HG03521 (cell line): ENCODE measurements around the gene ATP9B.
A peak's percentile ranks its signal among the peaks of the same experiment; 100 is the strongest.

Experiments
- ATAC-seq: cut with Tn5 transposase; IDR thresholded peaks from one replicate; pipeline ENCODE4 v1.9.1; 2021; ENCODE audit warnings: mild to moderate bottlenecking, moderate library complexity; ENCODE audit not compliant: unreplicated experiment

The ATP9B gene

DNA sequence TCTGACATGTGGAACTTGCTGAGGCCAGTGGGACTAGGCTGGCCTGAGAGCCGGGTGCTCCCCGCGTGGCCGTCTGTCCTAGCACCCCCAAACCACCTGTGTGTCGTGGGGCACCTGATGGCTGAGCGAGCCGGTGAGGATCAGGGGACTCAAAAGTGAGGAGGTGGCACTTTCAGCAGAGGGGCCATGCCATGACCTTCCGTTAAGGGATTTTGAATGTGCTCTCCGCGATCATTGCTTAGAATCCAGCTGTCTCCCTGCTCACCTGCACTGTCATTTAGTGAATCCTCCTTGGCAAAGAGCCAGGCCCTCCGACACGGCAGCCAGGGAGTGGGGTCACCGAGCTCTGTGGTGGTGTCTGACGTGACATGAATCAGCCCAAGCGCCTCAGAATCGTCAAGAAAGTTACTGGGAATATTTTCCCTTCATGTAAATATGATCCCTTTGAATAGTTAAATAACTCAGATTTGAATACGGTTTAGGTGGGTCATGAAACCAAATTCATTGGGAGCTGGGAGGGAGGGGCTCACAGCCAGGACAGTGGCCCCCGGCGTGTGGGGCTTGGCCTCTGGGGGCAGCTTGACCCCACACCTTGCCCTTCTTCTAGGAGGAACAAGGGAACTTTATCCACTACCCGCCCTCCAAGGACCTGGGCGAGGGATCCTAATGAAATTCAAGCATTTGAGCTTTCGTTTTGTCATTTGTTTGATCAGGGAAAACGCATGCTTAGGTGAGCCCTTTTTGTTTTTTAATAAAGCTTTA is 336.0 kb downstream of the ATP9B start:
- ATAC-seq, result no peak

DNA sequence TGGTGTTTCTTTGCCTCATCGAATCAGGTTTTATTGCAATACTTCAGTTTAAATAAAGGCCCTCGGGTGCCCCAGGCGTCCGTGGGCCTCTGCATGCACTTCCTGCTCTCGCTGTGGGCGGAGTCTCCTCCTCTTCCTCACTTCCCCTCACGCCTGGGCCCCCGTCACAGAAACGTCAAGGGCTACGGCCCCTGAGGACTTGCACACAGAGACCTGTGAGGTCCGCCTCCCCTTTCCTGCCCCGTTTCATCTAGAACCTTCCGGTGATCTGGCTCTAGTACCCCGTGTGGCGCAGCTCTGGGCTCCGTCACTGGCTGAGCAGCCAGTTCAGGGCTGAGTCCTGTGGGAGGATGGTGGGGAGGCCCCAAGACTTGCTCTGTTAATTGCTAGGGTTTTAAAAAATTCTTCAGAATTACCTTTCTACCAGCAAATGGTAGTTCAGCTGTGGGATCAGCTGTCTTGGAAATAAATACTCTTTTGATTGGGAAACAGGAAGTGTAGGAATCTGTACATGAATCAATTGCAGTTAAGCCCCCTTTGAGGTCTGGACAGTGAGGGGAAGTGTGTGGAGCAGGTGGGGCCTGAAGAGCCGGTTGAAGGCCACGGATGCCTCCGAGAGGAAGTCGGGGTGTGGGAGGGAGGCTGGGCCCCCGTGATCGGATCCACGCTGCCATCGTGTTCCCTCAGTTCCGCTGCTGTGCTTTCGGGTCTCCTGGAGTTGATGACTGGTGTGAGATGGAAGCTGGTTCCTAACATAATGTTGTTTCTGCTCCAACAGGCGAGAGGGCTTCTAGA is 336.8 kb downstream of the ATP9B start:
- peak; percentile 73 for ATAC-seq

DNA sequence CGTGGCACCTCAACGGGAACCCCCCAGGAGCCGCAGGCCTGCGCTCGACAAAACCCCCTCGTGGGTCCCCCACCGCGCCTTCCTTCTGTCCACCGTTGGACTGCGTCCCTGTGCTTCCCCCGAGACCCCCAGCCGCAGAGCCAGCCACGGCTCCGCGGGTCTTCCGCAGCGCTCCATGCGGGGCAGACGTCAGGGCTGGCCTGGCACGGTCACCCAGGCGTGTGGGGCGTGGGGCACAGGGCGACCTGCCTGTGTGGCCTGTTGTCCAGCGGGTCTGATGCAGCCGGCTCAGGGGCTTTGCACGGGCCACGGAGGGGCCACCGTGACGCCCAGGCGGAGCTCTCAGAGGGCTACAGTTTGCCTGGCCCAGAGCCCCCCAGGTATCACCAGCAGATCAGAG is 337.5 kb downstream of the ATP9B start:
- no peak for ATAC-seq

DNA sequence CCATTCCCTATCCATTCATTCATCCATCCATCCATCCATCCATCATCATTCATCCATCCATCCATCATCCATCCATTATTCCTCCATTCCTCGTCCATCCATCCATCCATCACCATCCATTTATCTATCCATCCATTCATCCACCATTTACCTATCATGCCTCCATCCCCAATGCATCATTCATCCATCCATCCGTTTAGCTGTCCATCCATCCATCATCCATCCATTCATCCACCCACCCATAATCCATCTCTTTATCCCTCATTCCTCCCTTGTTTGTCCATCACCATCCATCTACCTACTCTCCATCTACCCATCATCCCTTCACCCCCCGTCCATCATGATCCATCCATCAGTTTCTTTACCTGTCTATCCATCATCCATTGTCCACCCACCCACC is 340.1 kb downstream of the ATP9B start:
- ATAC-seq, result no peak

DNA sequence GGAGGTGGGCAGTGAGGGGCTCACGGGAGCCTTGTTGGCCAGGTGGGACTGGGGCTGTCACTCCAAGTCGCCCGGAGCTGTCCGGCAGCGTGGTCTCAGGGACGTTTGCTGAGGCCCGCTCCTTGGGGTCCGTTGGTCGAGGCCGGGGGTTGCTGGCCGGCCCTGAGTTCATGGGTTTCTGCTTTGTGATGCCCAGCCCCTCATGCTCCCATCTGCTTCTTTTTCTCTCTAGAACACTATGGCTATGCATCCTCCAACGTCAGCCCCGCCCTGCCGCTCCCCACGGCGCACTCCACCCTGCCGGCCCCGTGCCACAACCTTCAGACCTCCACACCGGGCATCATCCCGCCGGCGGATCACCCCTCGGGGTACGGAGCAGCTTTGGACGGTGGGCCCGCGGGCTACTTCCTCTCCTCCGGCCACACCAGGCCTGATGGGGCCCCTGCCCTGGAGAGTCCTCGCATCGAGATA is 341.0 kb downstream of the ATP9B start:
- ATAC-seq, result no peak

DNA sequence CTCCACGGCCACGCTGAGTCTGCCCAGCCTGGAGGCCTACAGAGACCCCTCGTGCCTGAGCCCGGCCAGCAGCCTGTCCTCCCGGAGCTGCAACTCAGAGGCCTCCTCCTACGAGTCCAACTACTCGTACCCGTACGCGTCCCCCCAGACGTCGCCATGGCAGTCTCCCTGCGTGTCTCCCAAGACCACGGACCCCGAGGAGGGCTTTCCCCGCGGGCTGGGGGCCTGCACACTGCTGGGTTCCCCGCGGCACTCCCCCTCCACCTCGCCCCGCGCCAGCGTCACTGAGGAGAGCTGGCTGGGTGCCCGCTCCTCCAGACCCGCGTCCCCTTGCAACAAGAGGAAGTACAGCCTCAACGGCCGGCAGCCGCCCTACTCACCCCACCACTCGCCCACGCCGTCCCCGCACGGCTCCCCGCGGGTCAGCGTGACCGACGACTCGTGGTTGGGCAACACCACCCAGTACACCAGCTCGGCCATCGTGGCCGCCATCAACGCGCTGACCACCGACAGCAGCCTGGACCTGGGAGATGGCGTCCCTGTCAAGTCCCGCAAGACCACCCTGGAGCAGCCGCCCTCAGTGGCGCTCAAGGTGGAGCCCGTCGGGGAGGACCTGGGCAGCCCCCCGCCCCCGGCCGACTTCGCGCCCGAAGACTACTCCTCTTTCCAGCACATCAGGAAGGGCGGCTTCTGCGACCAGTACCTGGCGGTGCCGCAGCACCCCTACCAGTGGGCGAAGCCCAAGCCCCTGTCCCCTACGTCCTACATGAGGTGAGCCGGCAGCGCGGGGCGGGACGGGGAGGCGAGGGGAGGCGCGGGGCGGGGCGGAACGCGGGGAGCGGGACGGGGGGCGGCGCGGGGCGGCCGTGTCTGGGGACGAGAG is 341.8 kb downstream of the ATP9B start:
- no peak for ATAC-seq

DNA sequence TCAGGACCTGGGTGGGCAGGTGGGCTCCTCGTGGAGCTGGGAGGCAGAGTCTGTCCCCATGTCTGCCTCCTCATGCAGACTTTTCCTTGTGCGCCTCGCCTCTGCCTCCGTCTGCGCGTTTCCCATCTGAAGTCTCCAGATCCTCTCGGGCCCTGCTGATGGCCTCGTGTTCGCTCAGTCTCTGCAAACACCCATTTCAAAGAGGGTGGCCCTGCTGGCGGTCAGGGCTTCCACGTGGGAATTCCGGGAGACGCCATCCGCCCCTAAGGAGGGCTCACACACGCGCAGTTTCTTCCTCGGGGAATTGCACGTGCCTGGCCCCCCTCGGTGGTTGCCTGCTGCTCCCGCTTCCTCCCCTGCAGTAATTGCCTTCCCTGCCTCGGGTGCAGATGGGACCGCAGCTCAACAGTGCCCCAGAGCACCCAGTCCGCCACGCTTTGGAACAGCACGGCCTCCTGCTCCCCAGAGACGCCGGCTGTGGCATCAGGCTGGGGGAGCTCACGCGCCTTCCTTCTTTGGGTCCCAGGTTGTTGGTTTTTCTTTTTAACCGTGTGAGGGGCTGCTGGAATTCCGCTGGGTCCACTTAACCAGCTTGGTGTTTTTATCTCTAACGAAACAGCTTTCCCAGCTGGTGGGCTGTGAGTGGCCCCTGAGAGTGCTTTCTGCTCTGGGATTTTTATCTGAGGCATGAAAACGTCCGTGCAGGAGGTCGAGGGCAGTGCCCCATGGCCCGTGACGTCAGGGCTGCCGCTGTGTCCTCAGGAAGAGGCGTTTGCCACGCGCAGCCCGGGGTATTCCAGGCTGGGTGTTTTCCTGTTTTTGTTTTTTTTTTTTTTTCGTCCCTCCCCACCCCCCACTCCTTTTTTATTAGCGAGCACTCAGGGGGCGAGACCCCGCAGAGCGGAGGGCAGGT is 342.7 kb downstream of the ATP9B start:
- no peak for ATAC-seq

DNA sequence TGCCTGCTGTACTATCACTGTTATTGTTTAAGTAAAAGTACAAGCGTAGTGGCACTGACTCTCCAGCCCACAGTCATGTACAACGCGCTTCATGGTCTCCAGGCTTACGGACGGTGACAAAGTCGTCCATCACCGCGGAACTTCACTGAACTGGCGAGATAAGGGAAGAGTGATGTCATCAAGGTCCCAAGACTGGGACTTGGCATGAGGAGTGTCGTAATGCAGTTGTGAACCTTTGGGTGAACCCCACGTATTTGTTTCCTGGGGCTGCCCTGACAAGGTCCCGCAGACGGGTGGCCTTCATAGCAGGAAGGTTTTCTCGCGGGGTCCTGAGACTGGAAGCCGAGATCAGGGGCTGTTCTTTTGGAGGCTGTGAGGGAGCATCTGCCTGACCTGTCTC is 343.8 kb downstream of the ATP9B start:
- no peak for ATAC-seq

DNA sequence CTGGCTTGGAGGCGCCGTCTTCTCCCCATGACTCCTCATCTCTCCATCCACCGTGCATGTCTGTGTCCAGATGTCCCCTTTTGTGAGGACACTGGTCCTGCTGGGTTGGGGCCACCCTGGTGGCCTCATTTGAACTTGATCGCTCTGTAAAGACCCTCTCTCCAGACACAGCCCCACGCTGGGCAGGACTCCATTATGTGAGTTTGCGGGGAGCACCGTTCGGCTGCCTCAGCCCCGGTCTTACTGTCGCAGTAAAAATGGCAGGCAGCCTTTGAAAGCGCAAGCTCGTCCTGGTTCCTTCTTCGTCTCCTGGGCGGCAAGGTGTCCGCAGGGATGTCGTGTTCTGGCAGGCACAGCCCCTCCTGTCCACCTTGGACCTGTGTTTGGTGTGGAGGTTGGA is 344.2 kb downstream of the ATP9B start:
- ATAC-seq, result no peak

DNA sequence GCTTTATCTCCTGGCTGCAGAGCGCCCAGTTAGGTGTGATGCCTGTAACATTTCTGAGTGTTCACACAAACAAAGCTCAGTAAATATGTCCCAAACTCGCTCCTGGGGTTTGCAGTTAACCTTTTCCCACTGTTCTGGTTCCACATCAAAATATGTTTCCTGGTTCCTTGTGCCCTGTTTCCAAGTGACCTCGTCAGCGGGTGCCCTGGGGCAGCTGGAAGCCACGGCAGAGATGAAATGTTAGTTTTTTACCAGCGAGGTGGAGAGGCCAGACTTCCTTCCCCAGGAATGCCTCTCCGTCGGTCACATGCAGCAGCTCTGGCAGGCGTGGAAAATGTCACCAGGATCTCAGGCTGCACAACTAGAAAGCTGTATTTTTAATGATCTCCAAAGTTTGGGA is 344.7 kb downstream of the ATP9B start:
- ATAC-seq, result no peak

DNA sequence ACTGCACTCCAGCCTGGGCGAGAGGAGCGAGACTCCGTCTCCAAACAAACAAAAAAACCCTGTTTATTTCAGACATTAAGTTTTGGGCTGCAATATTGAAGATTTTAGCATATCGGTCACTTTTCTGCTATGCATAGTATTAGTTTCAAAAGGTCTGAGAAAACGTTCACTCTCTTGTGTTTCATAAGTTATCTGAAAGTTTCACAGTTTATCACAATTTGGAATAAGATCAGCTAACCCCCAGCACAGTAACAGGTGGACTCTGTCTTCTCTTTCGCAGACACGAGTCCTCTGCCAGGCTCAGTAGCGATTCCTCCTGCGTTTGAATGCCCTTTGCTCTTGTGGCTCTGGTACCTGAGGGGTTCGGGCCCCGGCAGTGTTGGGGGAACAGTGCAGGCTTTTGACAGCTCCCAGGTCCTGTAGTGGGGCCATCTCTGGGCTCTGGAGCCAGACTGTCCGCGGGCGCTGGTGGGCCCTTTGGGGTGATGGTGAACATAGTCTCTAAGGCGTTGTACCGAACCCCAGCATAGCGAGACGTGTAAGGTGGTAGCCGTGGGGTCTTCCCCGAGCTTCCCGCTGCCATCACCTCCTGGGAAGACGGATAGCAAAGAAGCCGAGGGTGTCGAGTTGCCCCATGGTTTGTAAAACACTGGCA is 347.0 kb downstream of the ATP9B start:
- no peak for ATAC-seq

DNA sequence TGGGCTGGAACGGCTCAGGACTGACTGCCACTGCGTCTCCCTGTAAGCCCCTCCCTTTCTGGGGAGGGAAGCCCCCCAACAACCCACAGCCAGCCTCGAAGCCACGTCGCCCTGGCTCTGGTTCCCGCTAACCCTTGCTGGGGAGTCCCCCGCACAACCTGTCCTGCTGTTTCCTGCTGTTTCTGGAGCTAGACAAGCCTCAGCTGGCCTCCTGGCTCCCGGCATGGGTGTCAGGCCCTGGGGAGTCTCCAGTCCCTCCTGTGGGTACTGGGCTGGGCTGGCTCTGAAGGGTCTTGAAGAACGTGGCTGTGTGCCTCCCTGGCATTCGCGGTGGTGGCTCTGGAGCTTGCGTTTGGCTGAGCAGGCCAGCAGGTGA is 347.5 kb downstream of the ATP9B start:
- no peak for ATAC-seq

DNA sequence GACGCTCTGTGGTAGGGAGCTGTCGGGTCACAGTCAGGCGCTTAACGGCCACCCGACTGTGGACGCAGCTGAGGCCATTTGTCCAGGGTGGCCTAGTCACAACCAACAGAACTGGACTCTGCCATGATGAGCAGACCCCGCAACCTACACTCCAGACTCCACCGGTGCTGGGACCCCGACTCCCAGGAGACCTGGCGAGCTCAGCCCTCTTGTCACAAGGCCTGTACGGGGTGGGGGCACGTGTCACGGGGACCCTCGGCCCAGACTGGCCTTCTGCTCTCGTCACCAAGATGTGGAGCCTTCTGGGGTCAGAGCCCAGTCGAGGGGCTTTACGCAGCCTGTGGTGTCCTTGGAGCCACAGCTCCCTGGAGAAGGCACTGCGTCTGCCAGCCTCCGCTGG is 349.0 kb downstream of the ATP9B start:
- ATAC-seq, result no peak

DNA sequence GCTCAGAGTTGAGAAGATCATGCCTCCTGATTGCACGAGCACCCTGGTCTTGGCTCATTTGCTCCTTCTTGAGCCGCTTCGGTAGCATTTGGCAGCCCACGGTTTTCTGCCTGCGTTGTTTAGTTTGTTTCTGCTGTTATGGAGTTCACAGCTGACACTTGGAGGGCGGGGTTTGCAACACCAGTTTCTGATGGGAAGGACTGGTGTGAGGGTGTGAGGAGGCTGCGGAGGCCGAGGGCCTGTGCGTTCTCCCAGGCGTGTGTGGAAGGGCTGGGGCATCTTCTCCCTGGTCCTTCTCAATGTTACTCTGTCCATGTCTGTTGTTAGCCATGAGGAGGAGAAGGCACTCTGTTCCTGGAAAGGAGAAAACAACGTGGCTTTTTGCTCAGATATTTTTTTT is 349.4 kb downstream of the ATP9B start:
- no peak for ATAC-seq

DNA sequence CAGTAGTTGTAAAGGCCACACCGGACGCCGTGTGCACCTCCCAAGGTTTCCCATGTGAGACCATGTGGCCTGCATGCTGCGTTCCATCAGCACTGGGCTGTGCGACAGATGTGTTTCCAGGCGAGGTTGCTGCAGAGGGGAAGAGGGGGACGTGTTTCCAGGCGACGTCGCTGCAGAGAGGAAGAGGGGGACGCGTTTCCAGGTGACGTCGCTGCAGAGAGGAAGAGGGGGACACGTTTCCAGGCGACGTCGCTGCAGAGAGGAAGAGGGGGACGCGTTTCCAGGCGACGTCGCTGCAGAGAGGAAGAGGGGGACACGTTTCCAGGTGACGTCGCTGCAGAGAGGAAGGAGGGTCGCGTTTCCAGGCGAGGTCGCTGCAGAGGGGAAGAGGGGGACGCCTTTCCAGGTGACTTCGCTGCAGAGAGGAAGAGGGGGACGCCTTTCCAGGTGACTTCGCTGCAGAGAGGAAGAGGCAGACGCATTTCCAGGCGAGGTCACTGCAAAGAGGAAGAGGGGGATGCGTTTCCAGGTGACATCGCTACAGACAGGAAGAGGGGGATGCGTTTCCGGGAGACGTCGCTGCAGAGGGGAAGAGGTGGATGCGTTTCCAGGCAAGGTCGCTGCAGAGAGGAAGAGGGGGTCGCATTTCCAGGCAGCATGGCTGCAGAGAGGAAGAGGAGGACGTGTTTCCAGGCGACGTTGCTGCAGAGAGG is 351.0 kb downstream of the ATP9B start:
- no peak for ATAC-seq

DNA sequence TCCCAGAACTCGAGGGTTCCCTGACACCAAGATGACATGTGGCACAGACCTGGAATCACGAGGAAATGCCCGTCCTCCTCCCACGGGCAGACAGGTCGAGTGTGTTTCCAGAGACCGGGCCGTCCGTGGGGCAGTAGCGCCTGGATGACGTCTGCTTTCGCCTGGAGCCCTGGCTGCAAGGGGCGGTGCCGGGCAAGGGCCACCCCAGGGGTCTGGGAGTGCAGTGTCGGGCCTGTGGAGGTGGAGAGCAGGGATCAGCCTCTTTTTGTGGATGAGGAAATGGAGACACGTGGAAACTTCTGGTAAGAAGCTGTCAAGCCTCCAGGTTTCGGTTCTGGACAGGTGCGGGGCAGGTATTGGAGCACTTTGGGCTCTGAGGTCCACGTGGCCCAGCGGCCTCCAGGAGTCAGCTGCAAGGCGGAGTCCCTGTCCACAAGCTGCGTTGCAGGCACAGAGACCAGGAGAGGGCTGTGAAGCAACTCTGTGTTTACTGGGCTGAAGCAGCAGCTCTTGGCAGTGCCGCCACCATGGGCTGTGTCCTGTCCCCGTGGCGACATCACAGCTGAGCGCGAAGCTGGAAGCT is 352.2 kb downstream of the ATP9B start:
- ATAC-seq, result no peak

DNA sequence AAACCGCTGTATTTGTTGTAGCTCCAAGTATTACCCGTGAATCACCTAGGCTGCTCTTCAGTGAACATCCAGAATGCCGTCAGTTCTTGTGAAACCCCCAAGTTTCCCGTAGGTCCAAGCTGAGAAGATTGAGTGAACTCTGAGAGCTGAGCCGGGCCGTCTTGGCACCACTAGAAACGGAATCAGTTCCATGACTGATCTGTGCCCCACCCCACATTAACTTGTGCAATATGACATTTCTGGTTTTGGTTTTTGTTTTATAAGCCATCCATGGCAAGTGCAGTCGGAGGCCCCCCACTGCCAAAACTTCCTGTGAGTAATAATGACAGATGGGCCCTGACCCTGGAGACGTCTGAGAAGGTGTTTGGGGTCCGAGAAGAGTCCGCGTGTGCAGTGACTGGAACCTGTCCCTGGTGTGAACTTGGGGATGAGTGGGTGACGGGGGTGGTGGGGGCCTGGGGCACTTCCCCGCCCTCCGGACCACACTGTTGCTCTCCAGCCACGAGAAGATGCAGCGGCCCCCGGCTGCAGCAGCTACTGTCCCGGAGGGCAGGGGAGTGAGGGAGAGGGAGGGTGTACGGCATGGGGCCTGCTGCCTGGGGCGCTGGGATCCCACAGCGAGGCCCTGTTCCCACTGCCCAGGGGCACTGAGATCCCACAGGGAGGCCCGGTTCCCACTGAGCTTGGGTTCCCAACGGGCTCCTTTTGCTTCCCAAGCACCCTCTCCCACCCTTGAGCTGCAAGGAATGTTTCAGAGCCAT is 353.0 kb downstream of the ATP9B start:
- no peak for ATAC-seq

DNA sequence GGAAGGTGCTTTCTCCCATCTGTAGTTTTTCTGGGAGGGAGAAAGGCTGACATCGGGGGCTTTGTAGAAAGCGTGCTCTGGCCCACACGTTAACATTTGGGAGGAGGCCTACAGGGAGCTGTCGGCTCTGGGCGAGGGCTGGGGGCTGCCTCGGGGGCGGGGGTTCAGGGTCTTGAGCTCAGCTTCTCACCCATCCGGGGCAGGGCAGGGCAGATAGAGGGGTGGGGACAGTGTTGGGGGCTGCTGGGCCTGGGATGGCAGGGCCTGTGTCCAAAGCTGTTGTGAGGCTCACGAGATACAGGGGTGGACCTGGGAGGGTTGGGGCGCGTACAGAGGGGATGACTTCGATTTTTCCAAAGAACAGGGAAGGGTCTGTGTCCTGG is 353.6 kb downstream of the ATP9B start:
- no peak for ATAC-seq
